ENCODE results near the gene MUCL3. TPM values are rescaled to one million over a fixed set of nuclear protein-coding genes. Genes with fewer than 3 reads are reported as not detected.
"Not testable (repeated sequence)": the region's sequence is repeated elsewhere in the genome, so short reads cannot be mapped to it uniquely, and the experiment has no call there.

MUCL3 gene
- total and polyA plus RNA-seq, 2 of the 8 experiments (the other 6 are each of a cell fraction or from before 2014, with no cell fraction given): 0.15 to 0.37 TPM

- not testable (repeated sequence) for H2AFZ ChIP-seq (ENCODE audit: low read length); H3K4me3 ChIP-seq (ENCODE audit: extremely low read depth in 1 of 4, insufficient read depth in 2 of 4, low read depth in 3 of 4, low read length in 4 of 4); H3K27ac ChIP-seq (ENCODE audit: low read depth, low read length); H3K18ac ChIP-seq (ENCODE audit: extremely low read depth, low read length); H3K4me2 ChIP-seq (ENCODE audit: insufficient read depth in 1 of 2, low read depth in 2 of 2, low read length in 2 of 2); H2AK5ac ChIP-seq (ENCODE audit: low read depth, low read length); H3K23me2 ChIP-seq (ENCODE audit: low read depth, low read length); DNase-seq (ENCODE audit: low read depth in 1 of 2, low spot score in 2 of 2); H3K27me3 ChIP-seq (replicated peaks in 1 of 4; ENCODE audit: control insufficient read depth in 3 of 4, extremely low read depth in 1 of 4, insufficient read depth in 3 of 4, low read length in 3 of 4); H3K23ac ChIP-seq (ENCODE audit: insufficient read length); H4K91ac ChIP-seq (replicated peaks; ENCODE audit: insufficient read length, low read length); H3K4ac ChIP-seq (replicated peaks; ENCODE audit: insufficient read length, low read depth, low read length); H3K14ac ChIP-seq (ENCODE audit: insufficient read length); H4K20me1 ChIP-seq (replicated peaks in 1 of 2; ENCODE audit: control insufficient read depth in 1 of 2, insufficient read depth in 2 of 2, low read length in 2 of 2); H2BK120ac ChIP-seq (replicated peaks; ENCODE audit: low read depth, low read length); H3K36me3 ChIP-seq (ENCODE audit: control insufficient read depth in 2 of 4, insufficient read depth in 4 of 4, low read length in 3 of 4); H2BK5ac ChIP-seq (ENCODE audit: low read depth, low read length); FAIRE-seq; H2BK12ac ChIP-seq (ENCODE audit: low read depth, low read length); H3K79me1 ChIP-seq (ENCODE audit: low read depth, low read length); H2BK15ac ChIP-seq (ENCODE audit: low read length); H3K9ac ChIP-seq (replicated peaks in 1 of 4; ENCODE audit: extremely low read depth in 1 of 4, low read depth in 3 of 4, low read length in 3 of 4); H4K5ac ChIP-seq (ENCODE audit: insufficient read length, low read depth, low read length); H2BK20ac ChIP-seq (ENCODE audit: low read length); H4K8ac ChIP-seq (ENCODE audit: extremely low read depth, insufficient read depth, low read length); H3K9me3 ChIP-seq (ENCODE audit: insufficient read depth in 2 of 2, low read depth in 1 of 2, low read length in 1 of 2); H3K56ac ChIP-seq (replicated peaks; ENCODE audit: insufficient read length, low read depth, low read length)
- Histone ChIP-seq H3K4me1 (replicated peaks in 1 of 4; ENCODE audit: control insufficient read depth in 3 of 4, insufficient read depth in 4 of 4, low read length in 3 of 4) (peaks cover 0 to 18% (median 8%) of the 10 kb centered on the region in 4 experiments; a peak in 5 of 7 replicates), H3K79me2 (ENCODE audit: control insufficient read depth in 1 of 2, insufficient read depth in 2 of 2, low read length in 2 of 2) (peaks cover 0 to 13% of the 10 kb centered on the region in 2 experiments; a peak in 2 of 4 replicates)
- ChIA-PET CTCF (ENCODE audit: partially characterized antibody) (interaction anchor here (0.7 to 9.6 kb wide), 4 partner anchors 82 to 177 kb away, joined by 3 to 98 read pairs (median 6); no protein-coding TSS in a partner anchor), POLR2A (ENCODE audit: partially characterized antibody) (interaction anchor here (0.9 to 1.4 kb wide), 3 partner anchors 9 to 158 kb away, joined by 3 read pairs; no protein-coding TSS in a partner anchor)
- WGBS, 2 experiments (ENCODE audit: extremely low coverage in 1 of 2, insufficient coverage in 1 of 2, insufficient read length in 1 of 2, insufficient replicate concordance in 2 of 2, low coverage in 1 of 2, low lambda C conversion rate in 2 of 2, missing lambda C conversion rate in 1 of 2): 93% methylated on average over 12 of the region's 12 CpGs; no CpG with 5 or more reads in 1 of the 2 experiments
These were observed 30.3 kb upstream of the MUCL3 start for GRCh38 chr6:30910473-30910872.

All from H1 (cell line).